Endometrial microvascular endothelial cells (primary cell): ENCODE measurements around the gene CERT1. TPM values are rescaled to one million over a fixed set of nuclear protein-coding genes. Genes with fewer than 3 reads are reported as not detected.
"Not testable (repeated sequence)": the region's sequence is repeated elsewhere in the genome, so short reads cannot be mapped to it uniquely, and the experiment has no call there.

Source experiments
- in situ Hi-C: cut with HindIII; loops from 2 replicates; pipeline ENCODE4 v1.10.0; 2017; ENCODE audit warnings: low sequenced_read_pairs, low pct_unique_long_range_greater_than_20kb; ENCODE audit errors: inconsistent ontology term
- total RNA-seq: library from RNA; depleted of rRNA; stranded (reverse); fragments of >200 nt; gene quantifications from one replicate; pipeline ENCODE4 v1.2.3, GENCODE V29; 2015; ENCODE audit errors: inconsistent ontology term

The CERT1 gene
- 11.4 TPM for total RNA-seq

DNA sequence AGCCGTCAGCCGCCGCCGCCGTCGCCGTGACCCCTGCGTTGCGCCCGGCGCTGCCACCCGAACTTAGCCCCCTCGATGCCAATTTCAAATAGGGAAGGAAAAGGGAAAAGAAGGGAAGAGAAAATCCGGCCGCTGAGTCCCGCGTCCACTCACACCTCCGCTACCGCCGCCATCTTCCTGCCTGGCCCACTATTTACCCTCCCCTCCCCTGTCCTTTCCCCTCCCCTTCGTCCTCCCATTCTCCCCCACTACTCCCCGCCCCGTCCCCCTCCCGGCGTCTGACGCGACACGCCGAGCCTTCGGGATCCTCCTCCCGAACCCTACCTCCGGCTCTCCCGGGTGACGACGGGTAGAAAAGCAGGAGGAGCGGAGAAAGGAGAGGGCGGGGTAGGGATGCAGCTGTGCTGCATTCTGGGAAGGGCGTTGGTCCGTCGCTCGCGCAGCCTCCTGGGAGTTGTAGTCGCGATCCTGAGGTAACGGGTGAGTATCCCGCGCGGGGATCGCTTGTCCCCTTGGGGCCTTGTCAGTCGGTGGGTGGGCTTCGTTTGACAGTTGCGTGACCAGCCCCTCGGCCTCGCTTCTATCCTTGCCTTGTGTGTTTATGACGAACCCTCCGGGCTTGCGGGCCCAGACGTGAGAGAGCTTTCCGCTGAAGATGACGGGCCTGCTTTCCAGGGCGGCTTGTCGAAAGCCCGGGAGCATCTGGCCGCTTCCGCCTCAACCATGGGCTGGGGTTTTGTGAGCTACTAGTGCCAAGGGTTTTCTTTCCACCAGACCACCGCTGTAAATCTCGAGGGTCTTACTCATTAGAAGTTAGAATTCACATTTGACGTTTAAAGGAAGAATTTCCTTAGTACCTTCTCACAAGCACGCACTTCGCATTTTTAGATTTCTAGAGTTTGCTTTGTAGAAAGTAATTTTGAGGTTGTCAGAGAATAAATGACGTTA is at the start of gene CERT1, which contains the start of gene POLK:
CERT1 (minus strand) TSS at position 195 of the 948 bp plus-strand sequence. CDS start 422 bp downstream, outside the sequence.
POLK (plus strand) TSS at position 457 of the 948 bp plus-strand sequence.
- in situ Hi-C loops = no loop called here

DNA sequence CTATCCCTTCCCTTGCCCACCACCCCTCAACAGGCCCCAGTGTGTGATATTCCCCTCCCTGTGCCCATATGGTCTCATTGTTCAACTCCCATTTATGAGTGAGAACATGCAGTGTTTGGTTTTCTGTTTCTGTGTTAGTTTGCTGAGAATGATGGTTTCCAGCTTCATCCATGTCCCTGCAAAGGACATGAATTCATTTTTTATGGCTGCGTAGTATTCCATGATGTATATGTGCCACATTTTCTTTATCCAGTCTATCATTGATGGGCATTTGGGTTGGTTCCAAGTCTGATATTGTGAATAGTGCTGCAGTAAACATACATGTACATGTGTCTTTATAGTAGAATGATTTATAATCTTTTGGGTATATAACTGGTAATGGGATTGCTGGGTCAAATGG is 49.2 kb upstream of the CERT1 start:
- in situ Hi-C loops = not testable (repeated sequence)

DNA sequence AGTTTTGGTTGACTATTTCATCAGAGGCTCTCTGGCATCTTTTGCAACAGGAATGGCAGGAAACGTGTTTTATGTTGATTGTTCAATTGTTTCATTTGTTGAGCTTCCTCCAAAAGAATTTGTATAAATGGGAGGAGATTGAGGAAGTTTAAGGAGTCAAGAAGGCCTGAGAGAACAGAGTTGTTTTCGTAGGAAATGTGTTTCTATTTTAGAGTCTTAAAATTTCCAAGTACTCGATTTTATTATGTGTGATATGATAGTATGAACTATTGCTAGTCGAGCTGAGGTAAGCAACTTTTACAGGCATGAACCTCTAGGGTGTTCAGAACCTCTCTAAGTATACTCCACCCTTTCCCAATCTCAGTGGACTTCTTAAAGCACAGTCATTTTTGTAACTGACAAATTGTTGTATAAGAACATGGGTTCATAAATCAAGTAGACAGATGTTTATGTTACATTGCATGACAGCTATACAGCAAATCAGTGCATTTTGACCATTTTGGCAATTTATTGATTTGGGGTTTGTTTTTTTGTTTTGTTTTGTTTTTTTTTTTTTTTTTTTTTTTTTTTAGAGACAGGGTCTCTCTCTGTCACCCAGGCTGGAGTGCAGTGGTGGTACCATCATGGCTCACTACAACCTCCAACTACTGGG is 47.7 kb upstream of the CERT1 start:
- in situ Hi-C loops = no loop called here

DNA sequence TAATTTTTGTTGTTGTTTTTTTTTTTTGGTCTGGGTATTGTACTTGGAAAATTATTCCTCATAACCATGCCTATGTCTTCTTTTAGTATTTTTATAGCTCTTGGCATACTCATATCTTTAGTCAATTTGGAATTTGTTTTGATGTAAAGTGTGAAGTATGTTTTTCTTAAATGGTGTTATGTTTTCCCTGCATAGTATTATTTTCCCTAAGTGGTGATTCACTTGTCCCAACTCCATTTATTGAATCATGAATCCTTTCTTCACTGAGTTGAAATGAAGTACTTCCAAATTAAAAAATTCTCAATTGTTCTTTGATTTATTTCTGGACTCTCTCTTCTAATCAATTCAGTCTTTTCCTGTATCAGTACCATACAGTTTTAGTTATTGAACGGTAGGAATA is 46.8 kb upstream of the CERT1 start:
- in situ Hi-C loops = no loop called here

DNA sequence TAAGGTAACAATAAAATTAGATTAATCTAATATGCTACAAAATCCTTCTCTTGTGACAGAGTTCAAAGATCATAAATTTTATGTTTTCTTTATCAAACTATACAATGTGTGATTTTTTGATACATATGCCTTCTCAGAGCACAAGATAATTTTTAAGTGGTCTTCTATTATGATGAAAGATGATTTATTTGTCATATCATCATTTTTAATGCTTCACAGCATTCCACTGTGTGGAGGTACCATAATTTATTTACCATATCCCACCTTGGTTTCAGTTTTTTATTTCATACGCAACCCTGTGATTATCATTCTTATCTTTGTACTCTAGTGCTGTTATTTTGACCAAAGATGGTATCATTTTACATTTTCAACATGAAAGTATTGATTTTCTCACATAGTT is 41.9 kb upstream of the CERT1 start:
- in situ Hi-C loops = no loop called here

- in situ Hi-C loops = no loop called here
Measured at GRCh38 chr5:75552764-75553163, 41.3 kb upstream of the CERT1 start.

GRCh38 chr5:75551471-75551870 is 40.0 kb upstream of the CERT1 start:
- in situ Hi-C loops = no loop called here

DNA sequence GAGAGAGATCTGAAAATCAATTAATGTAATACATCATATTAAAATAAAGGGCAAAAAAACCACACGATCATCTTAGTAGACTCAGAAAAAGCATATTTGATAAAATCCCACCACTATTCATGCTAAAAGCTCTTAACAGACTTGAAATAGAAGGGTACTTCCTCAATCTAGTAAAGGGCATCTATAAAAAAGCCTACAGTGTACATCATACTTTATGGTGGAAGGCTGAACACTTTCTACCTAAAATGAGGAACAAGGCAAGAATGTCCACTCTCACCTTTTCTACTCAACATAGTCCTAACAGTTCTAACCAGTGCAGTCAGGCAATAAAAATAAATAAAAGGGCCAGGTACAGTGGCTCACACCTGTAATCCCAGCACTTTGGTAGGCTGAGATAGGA is 39.2 kb upstream of the CERT1 start:
- in situ Hi-C loops = no loop called here

DNA sequence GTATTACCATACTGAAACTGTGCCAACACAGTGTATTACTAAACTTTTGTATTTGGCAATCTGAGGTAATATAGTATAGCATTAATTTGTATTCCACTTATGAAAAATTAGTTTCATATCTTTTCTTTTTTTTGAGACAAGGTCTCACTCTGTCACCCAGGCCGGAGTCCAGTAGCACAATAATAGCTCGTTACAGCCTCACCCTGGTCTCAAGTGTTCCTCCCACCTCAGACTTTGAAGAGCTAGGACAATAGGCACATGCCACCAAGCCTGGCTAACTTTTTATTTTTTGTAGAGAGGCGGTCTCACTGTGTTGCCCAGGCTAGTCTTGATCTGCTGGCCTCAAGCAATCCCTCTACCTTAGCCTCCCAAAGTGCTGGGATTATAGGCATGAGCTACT is 36.4 kb upstream of the CERT1 start:
- in situ Hi-C loops = no loop called here

DNA sequence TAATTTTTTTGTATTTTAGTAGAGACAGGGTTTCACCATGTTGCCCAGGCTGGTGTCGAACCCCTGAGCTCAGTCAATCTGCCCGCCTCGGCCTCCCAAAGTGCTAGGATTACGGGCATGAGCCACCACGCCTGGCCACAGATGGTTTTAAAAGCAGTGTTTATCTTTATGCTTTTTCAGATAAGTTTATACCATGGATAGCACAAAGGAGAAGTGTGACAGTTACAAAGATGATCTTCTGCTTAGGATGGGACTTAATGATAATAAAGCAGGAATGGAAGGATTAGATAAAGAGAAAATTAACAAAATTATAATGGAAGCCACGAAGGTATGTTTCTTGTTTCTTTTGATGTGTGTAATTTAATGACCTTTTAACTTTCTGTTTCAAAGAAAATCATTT is 35.4 kb upstream of the CERT1 start:
- in situ Hi-C loops = no loop called here

GRCh38 chr5:75545131-75545530 is 33.7 kb upstream of the CERT1 start:
- in situ Hi-C loops = no loop called here

GRCh38 chr5:75538211-75538610 is 26.8 kb upstream of the CERT1 start:
- in situ Hi-C loops = no loop called here

DNA sequence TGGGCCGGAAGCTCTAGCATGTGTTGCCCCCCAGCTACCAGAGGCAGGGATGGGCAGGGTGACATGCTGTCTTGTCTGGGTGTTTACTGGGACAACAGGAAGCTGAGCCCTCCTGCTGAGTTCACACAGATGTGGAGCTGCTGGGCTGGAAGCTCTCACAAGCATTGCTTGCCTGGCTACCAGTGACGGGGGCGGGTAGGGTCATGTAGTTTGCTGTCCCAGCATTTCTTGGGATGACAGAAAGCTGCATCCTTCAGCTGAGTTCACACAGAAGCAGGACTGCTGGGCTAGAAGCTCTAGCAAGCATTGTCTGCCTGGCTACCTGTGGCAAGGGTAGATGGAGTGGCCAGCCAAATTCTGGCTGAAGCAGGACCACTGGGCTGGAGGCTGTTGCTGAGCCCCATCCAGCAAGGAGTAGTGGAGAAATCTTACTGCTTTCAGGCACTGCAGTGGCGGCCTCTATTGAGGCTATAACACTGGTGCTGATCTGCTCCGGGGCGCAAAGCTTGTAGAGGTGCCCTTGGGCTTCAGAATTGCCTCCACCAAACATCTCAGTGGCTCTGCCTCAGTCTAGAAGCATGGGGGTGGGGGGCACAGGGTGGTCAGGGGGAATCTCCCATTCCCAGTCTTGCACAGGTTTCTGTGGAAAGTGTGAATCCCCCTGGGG is 25.4 kb upstream of the CERT1 start:
- in situ Hi-C loops = no loop called here

- in situ Hi-C loops = no loop called here
Measured at GRCh38 chr5:75536147-75536546, 24.7 kb upstream of the CERT1 start.

GRCh38 chr5:75534734-75535133 is 23.3 kb upstream of the CERT1 start:
- in situ Hi-C loops = no loop called here

GRCh38 chr5:75533716-75534115 is 22.3 kb upstream of the CERT1 start:
- in situ Hi-C loops = not testable (repeated sequence)

DNA sequence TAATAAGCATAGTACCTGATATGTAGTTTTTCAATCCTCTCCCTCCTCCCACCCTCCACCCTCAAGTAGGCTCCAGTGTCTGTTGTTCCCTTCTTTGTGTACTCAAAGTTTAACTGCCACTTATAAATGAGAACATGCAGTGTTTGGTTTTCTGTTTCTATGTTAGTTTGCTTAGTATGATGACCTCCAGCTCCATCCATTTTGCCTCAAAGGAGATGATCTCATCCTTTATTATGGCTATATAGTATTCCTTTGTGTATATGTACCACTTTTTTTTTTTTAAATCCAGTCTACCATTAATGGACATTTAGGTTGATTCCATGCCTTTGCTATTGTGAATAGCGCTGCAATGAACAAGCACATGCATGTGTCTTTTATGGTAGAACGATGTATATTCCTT is 20.8 kb upstream of the CERT1 start:
- in situ Hi-C loops = no loop called here

DNA sequence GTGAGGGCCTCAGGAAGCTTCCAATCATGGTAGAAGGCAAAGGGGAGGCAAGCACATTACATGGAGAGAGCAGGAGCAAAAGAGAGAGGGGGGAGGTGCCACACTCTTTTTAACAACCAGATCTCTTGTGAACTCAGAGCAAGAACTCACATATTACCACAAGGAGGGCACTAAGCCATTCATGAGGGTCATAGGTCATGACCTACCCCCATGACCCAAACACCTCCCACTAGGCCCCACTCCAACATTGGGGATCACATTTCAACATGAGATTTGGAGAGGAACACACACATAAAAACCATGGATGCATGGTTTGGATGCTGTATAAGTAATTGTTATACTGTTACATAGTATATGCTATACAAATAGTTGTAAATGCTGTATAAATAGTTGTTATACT is 17.8 kb upstream of the CERT1 start:
- in situ Hi-C loops = no loop called here

- in situ Hi-C loops = no loop called here
Measured at GRCh38 chr5:75526070-75526469, 14.6 kb upstream of the CERT1 start.

GRCh38 chr5:75525344-75525743 is 13.9 kb upstream of the CERT1 start:
- in situ Hi-C loops = no loop called here
